ENCODE results near the gene TP53I11. TPM values are rescaled to one million over a fixed set of nuclear protein-coding genes. Genes with fewer than 3 reads are reported as not detected.
A peak's percentile ranks its signal among the peaks of the same experiment; 100 is the strongest.

The TP53I11 gene
- total RNA-seq, 4 donors from 2014 or later: 21.7 to 34.0 (median 30.9) TPM

GRCh38 chr11:44944181-44944852 lies 6.4 kb downstream of the TP53I11 start:
- TF ChIP-seq POLR2A (IDR thresholded peaks at IDR 0.05) (no peak), CTCF (IDR thresholded peaks at IDR 0.05) (no peak)
- H3K9me3 ChIP-seq: no peaks in the 10 kb centered on the region
- no peaks in the 10 kb centered on the region for H3K36me3 ChIP-seq
- WGBS, 2 donors: 60 to 61% methylated on average over 7 of the region's 7 CpGs
- H3K4me1 ChIP-seq: peaks cover 32 to 85% of the 10 kb centered on the region in 2 donors
- H3K27me3 ChIP-seq: no peaks in the 10 kb centered on the region
- intact Hi-C loops (cut with DNase I): no loop called here
- no peak for DNase-seq
- no peak overlapping the region for H3K4me3 ChIP-seq (replicated peaks in 1 of 3)
- H3K27ac ChIP-seq: peak overlapping the region in 1 of 3 donors; percentile 23

- 45 to 58% methylated on average over 7 of the region's 7 CpGs for WGBS, 2 donors
Observed at GRCh38 chr11:44943696-44944095, 7.0 kb downstream of the TP53I11 start.

DNA sequence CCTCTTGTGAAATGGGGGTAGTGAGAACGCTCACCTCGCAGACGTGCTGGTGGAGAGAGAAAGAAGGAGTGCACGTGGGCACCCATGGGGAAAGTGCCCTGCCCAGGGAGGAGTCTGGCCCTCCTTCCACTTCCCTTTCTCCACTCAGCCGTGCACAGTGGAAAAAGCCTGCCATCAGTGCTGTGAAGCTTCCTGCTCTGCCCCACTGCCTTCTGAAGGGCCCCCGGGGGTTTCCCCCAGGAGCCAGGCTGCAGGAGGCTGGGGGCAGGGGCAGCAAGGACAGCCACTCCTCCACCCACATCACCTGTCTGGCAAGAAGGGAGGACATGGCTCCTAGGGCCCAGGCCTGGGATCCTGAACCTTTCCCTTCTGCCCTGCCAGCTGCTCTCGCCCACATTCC lies 7.6 kb downstream of the TP53I11 start:
- Histone ChIP-seq H3K4me1 (peaks cover 29 to 78% of the 10 kb centered on the region in 2 donors), H3K36me3 (no peaks in the 10 kb centered on the region), H3K27ac (peak overlapping the region; percentile 16 to 40 (median 30)), H3K4me3 (replicated peaks in 1 of 3) (no peak overlapping the region), H3K27me3 (no peaks in the 10 kb centered on the region), H3K9me3 (no peaks in the 10 kb centered on the region)
- TF ChIP-seq CTCF (IDR thresholded peaks at IDR 0.05): peak in 1 of 6 experiments; percentile 30
- TF ChIP-seq POLR2A (IDR thresholded peaks at IDR 0.05): peak in 1 of 2 donors; percentile 10
- peak; percentile 98 for DNase-seq
- whole genome bisulfite sequencing, 2 donors: 19 to 33% methylated on average over 7 of the region's 7 CpGs
- intact Hi-C loops (cut with DNase I): no loop called here

More at GRCh38 chr11:44943696-44944095, 7.0 kb downstream of the TP53I11 start:
- Histone ChIP-seq H3K27me3 (no peaks in the 10 kb centered on the region), H3K9me3 (no peaks in the 10 kb centered on the region), H3K4me1 (peaks cover 29 to 83% of the 10 kb centered on the region in 2 donors), H3K4me3 (replicated peaks in 1 of 3) (no peak overlapping the region), H3K27ac (peak overlapping the region; percentile 16 to 40 (median 30)), H3K36me3 (no peaks in the 10 kb centered on the region)
- DNase-seq: peak; percentile 42 to 55
- TF ChIP-seq POLR2A (IDR thresholded peaks at IDR 0.05): no peak
- TF ChIP-seq CTCF (IDR thresholded peaks at IDR 0.05): no peak
- intact Hi-C loops (cut with DNase I): no loop called here

DNA sequence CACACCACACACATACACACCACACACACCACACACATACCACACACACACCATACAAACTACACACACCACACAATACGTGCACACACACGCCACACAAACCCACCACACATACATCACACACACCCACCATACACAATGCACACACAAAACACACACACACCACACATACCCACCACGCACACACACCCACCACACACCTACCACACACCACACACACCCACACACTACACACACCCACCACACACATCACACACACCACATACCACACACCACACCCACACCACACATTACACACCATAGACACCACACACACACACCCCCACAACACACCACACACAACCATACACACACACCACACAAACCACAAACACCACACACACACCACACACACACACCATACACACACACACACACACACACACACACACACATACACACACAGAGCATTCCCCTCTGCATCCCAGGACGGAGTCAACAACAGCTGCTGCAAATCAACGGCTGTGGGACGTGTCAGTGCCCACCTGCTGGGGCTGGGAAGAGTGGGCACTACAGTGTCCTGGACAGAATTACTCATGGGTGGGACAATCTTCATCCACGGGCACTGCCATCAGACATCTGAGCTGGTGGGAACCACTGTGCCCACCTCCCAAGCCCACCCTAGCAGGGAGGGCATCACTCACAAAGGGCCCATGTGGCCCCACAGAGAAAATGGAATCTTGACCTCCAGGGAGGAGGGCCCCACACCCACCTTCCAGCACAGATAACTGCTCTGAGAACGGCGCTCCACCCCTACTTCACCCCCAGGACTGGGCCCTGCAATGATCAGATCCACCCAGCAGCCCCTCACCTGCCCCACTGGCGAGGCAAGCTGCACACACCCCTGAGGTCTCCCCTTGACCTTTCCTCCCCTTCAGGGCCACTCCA lies 8.4 kb downstream of the TP53I11 start:
- intact Hi-C loops (cut with DNase I): no loop called here
- H3K27ac ChIP-seq: peak overlapping the region in 1 of 3 donors; percentile 1

More for the DNA sequence above, 8.4 kb downstream of the TP53I11 start:
- Histone ChIP-seq H3K27me3 (no peaks in the 10 kb centered on the region), H3K4me3 (replicated peaks in 1 of 3) (no peak overlapping the region), H3K4me1 (peaks cover 29 to 71% of the 10 kb centered on the region in 2 donors), H3K9me3 (no peaks in the 10 kb centered on the region), H3K36me3 (no peaks in the 10 kb centered on the region)
- no peak for DNase-seq
- TF ChIP-seq CTCF (IDR thresholded peaks at IDR 0.05): no peak
- TF ChIP-seq POLR2A (IDR thresholded peaks at IDR 0.05): no peak
- WGBS, 2 donors: 87 to 91% methylated on average over 10 of the region's 10 CpGs

Measured in thyroid gland (tissue), 4 donors.